ENCODE results near the gene GANAB. TPM values are rescaled to one million over a fixed set of nuclear protein-coding genes. Genes with fewer than 3 reads are reported as not detected.
A peak's percentile ranks its signal among the peaks of the same experiment; 100 is the strongest.

GANAB gene
- total and polyA plus RNA-seq, 2 experiments from 2014 or later, result 212 to 251 TPM

GRCh38 chr11:62669420-62670161 lies 23.2 kb upstream of the GANAB start:
- no peaks in the 10 kb centered on the region for H3K9me2 ChIP-seq (replicated peaks; ENCODE audit: insufficient read depth)
- H3K4me2 ChIP-seq, result no peak overlapping the region
- H3K4me3 ChIP-seq, result no peak overlapping the region
- WGBS (ENCODE audit: low lambda C conversion rate, missing lambda C conversion rate), result 72% methylated on average over 4 of the region's 4 CpGs
- H4K20me1 ChIP-seq (ENCODE audit: insufficient read depth, poor library complexity, severe bottlenecking), result peaks cover 10% of the 10 kb centered on the region
- no peak for TF ChIP-seq EZH2 (IDR thresholded peaks at IDR 0.05; ENCODE audit: borderline replicate concordance)
- no peak for DNase-seq (ENCODE audit: low spot score)
- H3K9me3 ChIP-seq (ENCODE audit: low read depth), result no peaks in the 10 kb centered on the region
- H3K27ac ChIP-seq, result peak overlapping the region; percentile 95
- H3K36me3 ChIP-seq (replicated peaks; ENCODE audit: insufficient read depth, low read depth), result no peaks in the 10 kb centered on the region
- H3K79me2 ChIP-seq, result peaks cover 58% of the 10 kb centered on the region
- no peaks in the 10 kb centered on the region for H3K27me3 ChIP-seq
- H2AFZ ChIP-seq, result no peak overlapping the region
- peaks cover 31% of the 10 kb centered on the region for H3K4me1 ChIP-seq (ENCODE audit: insufficient read depth)

- Histone ChIP-seq H3K27ac (no peak overlapping the region), H3K79me2 (peaks cover 54% of the 10 kb centered on the region), H3K9me3 (ENCODE audit: low read depth) (no peaks in the 10 kb centered on the region), H3K27me3 (no peaks in the 10 kb centered on the region), H3K4me2 (peak overlapping the region; percentile 80), H3K36me3 (replicated peaks; ENCODE audit: insufficient read depth, low read depth) (no peaks in the 10 kb centered on the region), H3K4me3 (no peak overlapping the region), H2AFZ (no peak overlapping the region), H4K20me1 (ENCODE audit: insufficient read depth, poor library complexity, severe bottlenecking) (peaks cover 10% of the 10 kb centered on the region), H3K9me2 (replicated peaks; ENCODE audit: insufficient read depth) (no peaks in the 10 kb centered on the region), H3K4me1 (ENCODE audit: insufficient read depth) (peaks cover 20% of the 10 kb centered on the region)
- whole genome bisulfite sequencing (ENCODE audit: low lambda C conversion rate, missing lambda C conversion rate), result 97% methylated on average over 2 of the region's 2 CpGs
- DNase-seq (ENCODE audit: low spot score), result no peak
- TF ChIP-seq CTCF (IDR thresholded peaks at IDR 0.05; ENCODE audit: poor library complexity) (no peak), EZH2phosphoT487 (IDR thresholded peaks at IDR 0.05; ENCODE audit: low read depth, severe bottlenecking, unreplicated experiment) (no peak), EZH2 (IDR thresholded peaks at IDR 0.05; ENCODE audit: borderline replicate concordance) (no peak)
Observed at GRCh38 chr11:62667460-62667859, 21.0 kb upstream of the GANAB start.

GRCh38 chr11:62666259-62666926 lies 20.0 kb upstream of the GANAB start:
- Histone ChIP-seq H4K20me1 (ENCODE audit: insufficient read depth, poor library complexity, severe bottlenecking) (peaks cover 10% of the 10 kb centered on the region), H3K79me2 (peaks cover 51% of the 10 kb centered on the region), H2AFZ (no peak overlapping the region), H3K27me3 (no peaks in the 10 kb centered on the region), H3K4me2 (peak overlapping the region; percentile 80), H3K9me3 (ENCODE audit: low read depth) (no peaks in the 10 kb centered on the region), H3K27ac (peak overlapping the region; percentile 91), H3K4me3 (peak overlapping the region; percentile 56), H3K9me2 (replicated peaks; ENCODE audit: insufficient read depth) (no peaks in the 10 kb centered on the region), H3K36me3 (replicated peaks; ENCODE audit: insufficient read depth, low read depth) (no peaks in the 10 kb centered on the region), H3K4me1 (ENCODE audit: insufficient read depth) (peaks cover 16% of the 10 kb centered on the region)
- no peak for DNase-seq (ENCODE audit: low spot score)
- WGBS (ENCODE audit: low lambda C conversion rate, missing lambda C conversion rate), result 61% methylated on average over 16 of the region's 16 CpGs
- TF ChIP-seq EZH2 (IDR thresholded peaks at IDR 0.05; ENCODE audit: borderline replicate concordance) (no peak), CTCF (IDR thresholded peaks at IDR 0.05; ENCODE audit: poor library complexity) (no peak), EZH2phosphoT487 (IDR thresholded peaks at IDR 0.05; ENCODE audit: low read depth, severe bottlenecking, unreplicated experiment) (no peak)

- no peaks in the 10 kb centered on the region for H3K9me2 ChIP-seq (replicated peaks; ENCODE audit: insufficient read depth)
- H2AFZ ChIP-seq, result no peak overlapping the region
- peak overlapping the region; percentile 56 for H3K4me3 ChIP-seq
- peak overlapping the region; percentile 91 for H3K27ac ChIP-seq
- H3K36me3 ChIP-seq (replicated peaks; ENCODE audit: insufficient read depth, low read depth), result no peaks in the 10 kb centered on the region
- H3K79me2 ChIP-seq, result peaks cover 48% of the 10 kb centered on the region
- H3K4me1 ChIP-seq (ENCODE audit: insufficient read depth), result peaks cover 16% of the 10 kb centered on the region
- TF ChIP-seq EZH2phosphoT487 (IDR thresholded peaks at IDR 0.05; ENCODE audit: low read depth, severe bottlenecking, unreplicated experiment) (no peak), EZH2 (IDR thresholded peaks at IDR 0.05; ENCODE audit: borderline replicate concordance) (no peak), CTCF (IDR thresholded peaks at IDR 0.05; ENCODE audit: poor library complexity) (no peak)
- peak overlapping the region; percentile 80 for H3K4me2 ChIP-seq
- H4K20me1 ChIP-seq (ENCODE audit: insufficient read depth, poor library complexity, severe bottlenecking), result peaks cover 10% of the 10 kb centered on the region
- no peaks in the 10 kb centered on the region for H3K27me3 ChIP-seq
- no peaks in the 10 kb centered on the region for H3K9me3 ChIP-seq (ENCODE audit: low read depth)
- 2% methylated on average over 38 of the region's 39 CpGs for WGBS (ENCODE audit: low lambda C conversion rate, missing lambda C conversion rate)
- DNase-seq (ENCODE audit: low spot score), result peak; percentile 76
Observed at GRCh38 chr11:62665599-62666258, 19.3 kb upstream of the GANAB start.

Measured in hepatocyte (in vitro differentiated cells).